ENCODE results near the gene ENTPD2.
"Not testable (repeated sequence)": the region's sequence is repeated elsewhere in the genome, so short reads cannot be mapped to it uniquely, and the experiment has no call there.

The ENTPD2 gene

GRCh38 chr9:137063311-137064026 lies 9.6 kb upstream of the ENTPD2 start:
- no peak for DNase-seq

- not testable (repeated sequence) for DNase-seq
Measured at GRCh38 chr9:137062798-137063197, 8.9 kb upstream of the ENTPD2 start.

GRCh38 chr9:137062384-137062783 lies 8.5 kb upstream of the ENTPD2 start:
- DNase-seq: no peak

- peak; percentile 16 for DNase-seq
Measured at GRCh38 chr9:137058521-137059234, 4.8 kb upstream of the ENTPD2 start.

GRCh38 chr9:137057545-137057944 lies 3.7 kb upstream of the ENTPD2 start:
- peak; percentile 31 for DNase-seq

- DNase-seq: peak; percentile 13
Measured at GRCh38 chr9:137056739-137057415, 3.0 kb upstream of the ENTPD2 start.

GRCh38 chr9:137055385-137056364 lies 1.8 kb upstream of the ENTPD2 start:
- DNase-seq: peak; percentile 65

GRCh38 chr9:137054932-137055384 lies 1.1 kb upstream of the ENTPD2 start:
- no peak for DNase-seq

- no peak for DNase-seq
Measured at GRCh38 chr9:137052998-137053943, 590 bp downstream of the ENTPD2 start.

GRCh38 chr9:137052293-137052692 lies 1.6 kb downstream of the ENTPD2 start:
- DNase-seq: no peak

GRCh38 chr9:137051145-137051724 lies 2.6 kb downstream of the ENTPD2 start:
- no peak for DNase-seq

- DNase-seq: no peak
Measured at GRCh38 chr9:137050570-137050969, 3.3 kb downstream of the ENTPD2 start.

- DNase-seq: peak; percentile 58
Measured at GRCh38 chr9:137049544-137050449, 4.1 kb downstream of the ENTPD2 start.

- DNase-seq: peak; percentile 45
Measured at GRCh38 chr9:137048655-137049543, 5.0 kb downstream of the ENTPD2 start.

GRCh38 chr9:137046088-137046787 lies 7.6 kb downstream of the ENTPD2 start, which contains the start of gene NPDC1:
TSS of gene NPDC1 (minus strand) at chr9:137046177. CDS start at chr9:137045989, 188 bp downstream.
- DNase-seq: peak; percentile 82

GRCh38 chr9:137045294-137046087 lies 8.4 kb downstream of the ENTPD2 start:
- no peak for DNase-seq

All from NCI-H2029 (cell line).